B cell (primary cell): Measurements from ENCODE around the gene CD34.

ENCODE experiments used
- CTCF ChIP-seq: fragments of 200-600 bp; IDR thresholded peaks from one replicate; pipeline ENCODE4 v1.8.0; 2022; ENCODE audit warnings: antibody characterized with exemption, mild to moderate bottlenecking
- EZH2 ChIP-seq: IDR thresholded peaks from 2 replicates; pipeline ENCODE4 v1.6.1; 2012; ENCODE audit warnings: borderline replicate concordance, low read depth, mild to moderate bottlenecking, moderate library complexity, low read length; ENCODE audit not compliant: insufficient read depth, poor library complexity, severe bottlenecking

- TF ChIP-seq CTCF = no peak
- no peak for TF ChIP-seq EZH2
These were observed 70.5 kb downstream of the CD34 start for GRCh38 chr1:207840380-207840779.
